GM21526 (cell line): Measurements from ENCODE around the gene MEMO1.
"Not testable (repeated sequence)": the region's sequence is repeated elsewhere in the genome, so short reads cannot be mapped to it uniquely, and the experiment has no call there.

Experiments used
- ATAC-seq: cut with Tn5 transposase; IDR thresholded peaks from one replicate; pipeline ENCODE4 v1.9.1; 2021; ENCODE audit warnings: moderate library complexity; ENCODE audit not compliant: unreplicated experiment, low FRiP score

The MEMO1 gene

DNA sequence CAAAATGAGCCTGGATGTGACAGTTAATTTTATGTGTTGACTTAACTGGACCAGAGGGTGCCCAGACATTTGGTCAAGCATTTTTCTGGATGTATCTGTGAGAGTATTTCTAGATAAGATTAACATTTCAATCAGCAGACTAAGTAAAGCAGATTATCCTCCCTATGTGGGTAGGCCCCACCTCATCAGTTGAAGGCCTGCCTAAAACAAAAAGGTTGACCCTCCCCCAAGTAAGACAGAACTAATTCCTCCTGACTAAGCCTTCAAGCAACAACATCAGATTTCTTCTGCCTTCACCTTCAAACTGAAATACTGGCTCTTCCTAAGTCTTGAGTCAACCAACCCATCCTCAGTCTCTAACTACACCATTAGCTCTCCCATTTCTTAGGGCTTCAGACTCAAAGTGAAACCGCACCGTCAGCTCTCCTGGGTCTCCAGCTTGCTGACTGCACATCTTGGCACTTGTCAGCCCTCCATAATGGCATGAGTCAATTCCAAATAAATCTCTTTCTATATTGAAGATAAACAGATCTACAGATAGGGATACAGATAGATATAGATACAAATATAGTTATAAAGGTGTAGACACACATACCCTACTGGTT is 47.9 kb downstream of the MEMO1 start:
- ATAC-seq: no peak

DNA sequence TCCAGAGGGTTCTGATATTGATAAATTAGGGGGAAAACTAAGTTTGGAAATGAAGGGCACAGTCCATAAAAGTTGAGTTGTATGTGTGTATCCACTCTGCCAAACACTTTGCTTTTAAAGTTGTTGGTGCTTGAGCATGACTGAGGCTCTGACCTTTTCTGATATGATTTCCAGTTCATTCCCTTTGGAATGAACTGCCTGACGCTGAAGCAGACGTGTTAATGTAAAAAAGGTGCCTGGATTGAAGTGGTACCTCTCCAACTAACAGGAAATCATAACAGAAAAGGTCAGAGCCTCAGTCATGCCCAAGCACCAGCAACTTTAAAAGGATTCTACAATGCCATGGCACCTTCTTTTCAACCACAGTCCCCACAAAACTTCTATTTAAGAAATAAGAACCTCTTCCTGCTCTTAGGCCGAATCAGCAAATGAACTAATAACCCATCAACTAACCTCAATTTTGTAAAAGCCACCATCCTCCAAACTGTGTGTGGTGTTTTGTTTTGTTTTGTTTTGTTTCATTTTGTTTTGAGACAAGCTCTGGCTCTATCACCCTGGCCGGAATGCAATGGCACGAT is 52.6 kb downstream of the MEMO1 start:
- ATAC-seq: no peak

DNA sequence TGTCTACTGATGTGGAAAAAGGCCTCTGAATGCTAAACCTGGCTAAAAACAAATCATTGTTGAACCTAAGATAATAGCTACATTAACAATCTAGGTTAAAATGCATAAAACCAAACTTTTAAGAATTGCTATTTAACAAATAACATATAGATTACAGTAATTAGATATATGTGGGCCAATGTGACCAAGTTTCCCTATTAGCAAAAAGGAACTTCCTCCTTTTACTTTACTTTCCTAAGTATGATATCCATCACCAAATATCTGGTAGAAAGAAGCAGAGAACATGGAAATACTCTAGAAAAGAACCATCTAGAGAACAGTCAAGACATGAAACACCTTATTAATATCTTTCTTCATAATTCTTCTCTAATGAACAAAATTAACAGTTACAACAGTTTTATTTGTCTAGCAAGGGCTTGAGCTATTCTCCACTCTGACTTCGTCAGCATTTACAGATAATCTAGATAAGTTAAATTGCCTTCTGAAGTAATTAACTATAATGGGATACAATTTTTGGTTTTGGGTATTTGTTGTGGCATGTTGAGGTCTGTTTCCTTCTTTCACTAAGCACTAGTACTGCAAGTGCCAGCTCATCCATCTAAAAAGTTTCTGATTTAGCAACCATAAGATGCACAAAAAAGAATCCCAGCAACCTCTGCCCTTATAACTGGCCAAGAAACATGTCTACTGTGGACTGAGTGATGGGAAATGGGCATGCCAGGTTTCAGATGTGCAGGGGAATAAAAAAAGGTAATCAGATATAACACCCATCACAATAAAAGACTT is 53.3 kb downstream of the MEMO1 start:
- peak; percentile 19 for ATAC-seq

DNA sequence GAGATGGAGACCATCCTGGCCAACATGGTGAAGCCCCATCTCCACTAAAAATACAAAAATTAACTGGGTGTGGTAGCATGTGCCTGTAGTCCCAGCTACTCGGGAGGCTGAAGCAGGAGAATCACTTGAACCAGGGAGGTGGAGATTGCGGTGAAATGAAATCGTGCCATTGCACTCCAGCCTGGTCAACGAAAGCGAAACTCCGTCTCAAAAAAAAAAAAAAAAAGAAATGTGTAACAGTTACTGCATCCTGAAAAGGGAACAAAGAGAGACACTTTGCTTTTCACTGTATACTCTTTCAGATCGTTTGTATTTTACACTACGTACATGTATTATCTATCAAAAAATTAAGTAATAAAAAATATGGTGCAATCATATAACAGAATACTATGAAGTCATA is 53.9 kb downstream of the MEMO1 start:
- peak; percentile 55 for ATAC-seq

DNA sequence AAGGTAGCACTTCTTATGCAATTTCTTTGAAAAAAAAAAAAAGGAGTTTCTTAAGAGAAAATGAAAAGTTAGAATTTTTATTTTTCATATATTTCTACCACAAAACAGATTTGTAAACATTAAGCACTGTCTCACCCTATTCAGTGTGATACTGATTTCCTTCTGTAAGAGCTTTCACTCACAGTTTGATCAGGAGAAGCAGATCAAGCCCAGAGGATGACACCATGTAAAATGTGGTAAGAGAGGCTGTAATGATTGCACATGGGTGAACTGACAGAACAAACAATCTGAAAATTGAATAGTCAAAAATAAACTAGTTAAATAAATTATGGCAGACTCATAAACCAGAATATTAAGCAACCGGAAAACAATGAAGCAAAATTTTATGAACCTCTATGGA is 54.5 kb downstream of the MEMO1 start:
- no peak for ATAC-seq

DNA sequence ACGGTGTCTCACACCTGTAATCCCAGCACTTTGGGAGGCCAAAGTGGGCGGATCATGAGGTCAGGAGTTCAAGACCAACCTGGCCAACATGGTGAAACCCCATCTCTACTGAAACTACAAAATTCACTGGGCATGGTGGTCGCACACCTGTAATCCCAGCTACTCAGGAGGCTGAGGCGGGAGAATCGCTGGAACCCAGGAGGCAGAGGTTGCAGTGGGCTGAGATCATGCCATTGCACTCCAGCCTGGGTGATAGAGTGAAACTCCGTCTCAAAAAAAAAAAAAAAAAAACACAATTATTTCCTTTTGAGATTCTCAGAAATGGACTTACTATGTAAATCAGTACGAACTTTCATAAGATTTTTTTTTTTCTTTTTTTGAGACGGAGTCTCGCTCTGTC is 57.7 kb downstream of the MEMO1 start:
- not testable (repeated sequence) for ATAC-seq

DNA sequence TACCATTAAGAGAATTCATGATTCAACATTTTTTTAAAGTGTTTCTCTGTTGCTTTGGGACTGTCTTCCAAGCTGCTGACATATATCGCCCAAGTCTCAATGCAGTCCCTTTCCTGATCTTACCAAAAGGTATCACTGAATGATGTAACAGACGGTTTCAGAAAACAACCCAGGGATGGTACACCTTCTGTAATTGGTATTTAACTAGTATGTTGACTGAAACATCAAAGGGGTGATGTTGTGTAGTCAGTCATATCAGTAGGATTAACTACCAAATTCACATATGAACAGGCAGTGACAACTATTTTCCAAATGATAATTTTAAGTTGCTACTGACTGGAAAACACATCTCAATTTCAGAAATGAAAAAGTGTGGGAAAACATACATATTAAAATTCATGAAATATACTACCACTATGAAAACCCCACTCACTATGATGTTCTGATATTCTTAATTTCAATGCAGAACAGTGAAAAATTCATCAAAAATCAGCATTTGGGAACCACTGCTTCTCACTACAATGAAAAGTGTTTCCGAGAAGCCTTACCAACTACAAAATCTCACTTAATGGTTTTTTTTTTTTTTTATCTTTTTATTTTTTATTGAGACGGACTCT is 59.8 kb downstream of the MEMO1 start:
- no peak for ATAC-seq

DNA sequence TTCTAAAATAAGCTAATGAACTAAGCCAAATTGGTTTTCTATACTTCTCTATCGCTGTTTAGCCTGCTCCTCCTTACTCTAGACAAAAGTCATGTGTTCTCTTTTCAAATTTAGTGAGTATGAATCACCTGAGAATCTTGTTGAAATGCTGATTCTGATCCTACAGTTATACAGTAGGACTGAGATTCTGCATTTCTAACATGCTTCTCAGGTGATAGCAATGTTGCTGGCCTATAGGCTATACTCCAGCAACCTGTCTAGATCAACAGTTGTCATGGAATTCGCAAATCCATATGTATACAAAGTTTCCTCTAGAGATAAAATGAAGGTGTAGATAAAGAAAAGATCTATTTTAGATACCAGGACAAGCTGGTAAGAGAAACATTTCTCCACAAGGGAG is 62.9 kb downstream of the MEMO1 start:
- ATAC-seq: no peak

DNA sequence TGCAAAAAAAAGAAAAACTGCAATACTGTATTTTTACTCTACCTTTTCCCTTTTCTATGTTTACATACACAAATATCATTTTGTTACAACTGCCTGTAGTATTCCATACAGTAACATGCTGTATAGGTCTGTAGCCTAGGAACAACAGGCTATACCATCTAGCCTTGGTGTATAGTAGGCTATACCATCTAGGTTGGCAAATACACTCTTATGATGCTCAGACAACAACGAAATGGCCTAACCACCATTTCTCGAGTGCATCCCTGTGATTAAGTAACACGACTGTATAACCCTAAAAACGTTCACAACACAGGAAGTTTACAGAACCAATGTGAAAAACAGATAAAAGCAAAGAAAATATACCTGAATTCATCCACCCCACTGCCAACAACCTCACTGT is 64.0 kb downstream of the MEMO1 start:
- ATAC-seq: no peak

DNA sequence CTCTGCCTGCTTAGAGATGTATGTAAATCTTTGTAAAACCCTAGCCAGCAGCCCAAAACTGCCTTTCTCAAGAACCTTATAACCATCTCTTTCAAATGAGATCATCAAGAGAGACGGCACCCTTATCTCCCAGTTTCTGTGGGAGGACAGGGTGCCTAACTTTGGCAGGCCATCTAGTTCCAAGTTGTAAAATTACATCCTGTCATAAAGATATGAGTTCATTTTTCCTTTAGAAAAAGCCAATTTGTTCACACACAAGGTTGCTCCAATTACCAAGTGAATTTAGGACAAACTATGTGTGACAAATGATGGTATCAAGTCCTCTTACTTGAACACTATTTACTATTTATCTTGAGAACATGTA is 65.3 kb downstream of the MEMO1 start:
- no peak for ATAC-seq

DNA sequence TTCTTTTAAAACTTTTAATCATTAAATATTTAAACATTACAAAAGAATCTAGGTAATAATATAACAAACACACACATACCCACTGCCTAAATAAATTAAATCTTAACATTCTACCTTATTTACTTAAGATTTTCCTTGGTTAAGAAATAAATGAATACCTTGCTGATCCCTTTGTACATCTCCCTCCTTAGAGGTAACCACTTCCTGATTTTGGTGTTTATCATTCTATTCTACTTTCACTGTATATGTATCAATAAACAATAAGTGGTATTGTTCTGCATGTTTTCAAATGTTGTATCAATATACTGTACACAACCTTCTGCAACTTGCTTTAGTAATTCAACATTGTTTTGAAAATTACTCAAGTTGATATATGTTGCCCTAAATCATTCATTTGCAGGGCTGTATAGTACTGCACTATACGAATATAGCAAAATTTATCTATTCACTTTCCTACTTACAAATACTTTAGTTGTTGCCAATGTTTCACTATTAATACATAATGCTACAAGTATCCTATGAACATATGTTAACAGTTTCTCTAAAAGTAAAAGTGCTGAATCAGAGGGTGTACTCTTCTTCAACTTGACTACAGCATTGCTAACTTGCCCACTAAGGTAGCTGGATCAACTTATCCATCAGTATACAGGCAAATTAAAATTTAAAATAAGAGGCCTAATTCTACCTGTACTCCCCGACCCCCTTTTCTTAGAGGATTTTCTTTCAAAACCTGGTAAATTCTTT is 65.8 kb downstream of the MEMO1 start:
- ATAC-seq: no peak

DNA sequence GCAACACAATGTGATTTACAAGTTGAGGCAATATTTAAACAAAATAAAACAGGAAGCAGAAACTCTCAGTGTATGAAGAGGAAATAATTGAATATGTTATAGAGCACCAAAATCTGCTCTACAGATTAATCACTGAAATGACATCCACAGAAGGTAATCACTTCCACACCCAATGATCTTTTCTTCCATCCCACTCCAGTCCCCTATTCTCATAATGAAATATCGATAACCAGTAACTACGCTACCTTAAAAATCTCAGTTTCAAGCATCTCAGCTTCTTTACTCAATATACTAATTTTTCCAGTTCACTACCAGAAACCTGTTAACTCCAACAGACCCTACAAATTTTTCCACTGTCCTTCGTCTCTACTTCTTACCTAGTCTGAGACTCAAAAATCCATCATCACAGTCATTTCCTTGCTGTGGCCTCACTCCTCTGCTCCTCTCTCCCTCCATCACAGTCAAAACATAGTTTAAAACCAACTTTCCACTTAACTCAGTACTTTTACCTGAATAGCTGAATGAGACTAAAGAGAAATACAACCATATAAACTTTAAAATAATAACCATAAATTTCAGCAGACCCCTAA is 67.1 kb downstream of the MEMO1 start:
- no peak for ATAC-seq

DNA sequence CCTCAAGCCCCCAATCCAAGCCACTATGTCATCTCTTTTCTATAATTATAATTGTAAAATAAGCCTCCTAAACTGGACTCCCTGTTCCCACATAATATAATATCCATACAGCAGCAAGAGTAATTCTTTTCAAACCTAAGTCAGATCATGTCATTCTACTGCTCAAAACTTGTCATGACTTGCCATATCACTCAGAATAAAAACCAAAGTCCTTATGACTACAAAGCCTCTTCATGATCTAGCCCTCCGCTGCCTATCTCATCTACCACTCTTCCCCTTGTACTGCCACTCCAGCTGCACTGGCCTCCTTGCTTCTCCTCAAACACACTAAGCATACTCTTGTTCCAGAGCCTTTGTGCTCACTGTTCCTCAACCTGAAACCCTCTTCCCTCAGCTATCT is 69.9 kb downstream of the MEMO1 start:
- ATAC-seq: no peak

DNA sequence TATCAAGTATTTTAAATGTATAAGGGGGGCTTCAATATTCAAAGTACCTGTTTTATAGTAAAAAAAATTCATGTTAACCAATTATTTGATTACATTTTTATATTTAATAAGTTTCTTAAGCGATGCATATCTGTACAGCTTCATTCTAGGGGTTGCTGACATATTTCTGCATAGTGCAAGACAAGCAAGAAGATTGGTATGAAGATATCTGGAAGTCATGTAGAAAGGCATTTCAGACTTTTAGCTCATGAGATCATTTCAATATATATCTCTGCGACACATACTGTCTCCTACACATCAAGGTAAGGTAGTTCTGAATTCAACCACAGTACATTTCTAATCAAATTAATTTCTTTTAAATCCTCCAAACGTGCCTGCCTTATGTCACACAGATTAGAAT is 73.1 kb downstream of the MEMO1 start:
- no peak for ATAC-seq

DNA sequence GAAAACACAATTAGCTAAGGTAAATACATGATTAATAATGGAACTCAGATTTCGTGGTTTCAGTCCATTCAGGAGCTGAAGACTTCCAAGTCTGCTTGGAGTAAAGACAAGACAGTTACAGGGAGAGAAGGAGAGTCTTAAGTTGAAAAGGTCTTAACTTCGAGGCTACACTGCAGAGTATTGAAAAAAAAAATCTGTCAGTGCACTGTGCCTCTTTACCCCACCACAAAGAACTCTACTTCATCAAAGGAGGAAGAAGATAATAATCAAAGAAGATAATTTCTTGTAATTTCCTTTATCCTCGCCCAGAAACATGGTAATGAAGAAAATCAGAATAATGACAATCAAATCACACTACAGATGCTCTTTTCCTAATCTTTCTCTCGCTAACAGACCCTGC is 75.4 kb downstream of the MEMO1 start:
- ATAC-seq: no peak

DNA sequence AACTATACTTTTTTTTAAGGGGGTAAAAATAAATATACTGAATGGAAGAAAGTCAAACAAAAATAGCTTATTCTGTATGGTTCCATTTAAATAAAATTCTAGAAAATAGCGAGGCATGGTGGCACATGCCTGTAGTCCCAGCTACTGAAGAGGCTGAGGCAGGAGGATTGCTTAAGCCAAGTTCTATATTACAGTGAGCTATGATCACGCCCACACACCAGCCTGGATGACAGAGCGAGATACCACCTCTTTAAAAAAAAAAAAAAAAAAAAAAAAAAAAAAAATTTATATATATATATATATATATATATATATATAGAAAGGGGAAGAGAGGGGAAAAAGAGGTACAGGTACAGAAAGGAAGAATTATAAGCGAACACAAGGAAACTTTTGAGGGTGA is 77.7 kb downstream of the MEMO1 start:
- ATAC-seq: no peak

DNA sequence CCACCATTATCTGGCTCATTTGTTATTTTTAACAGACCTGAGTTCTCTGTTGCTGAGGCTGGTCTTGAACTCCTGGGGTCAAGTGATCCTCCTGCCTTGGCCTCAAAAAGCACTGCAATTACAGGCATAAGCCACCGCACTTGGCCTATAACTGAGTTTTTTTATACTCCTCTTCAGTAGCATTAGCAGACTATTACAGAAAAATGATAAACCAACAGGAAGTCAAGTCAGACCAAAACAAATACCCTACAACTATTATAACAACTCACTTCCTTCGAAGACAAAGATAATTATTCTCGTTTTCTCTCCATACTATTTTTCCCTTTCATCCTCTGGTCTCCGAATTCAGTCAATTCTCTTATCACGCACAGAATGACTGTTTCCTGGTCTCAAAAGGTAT is 78.2 kb downstream of the MEMO1 start:
- ATAC-seq: no peak

DNA sequence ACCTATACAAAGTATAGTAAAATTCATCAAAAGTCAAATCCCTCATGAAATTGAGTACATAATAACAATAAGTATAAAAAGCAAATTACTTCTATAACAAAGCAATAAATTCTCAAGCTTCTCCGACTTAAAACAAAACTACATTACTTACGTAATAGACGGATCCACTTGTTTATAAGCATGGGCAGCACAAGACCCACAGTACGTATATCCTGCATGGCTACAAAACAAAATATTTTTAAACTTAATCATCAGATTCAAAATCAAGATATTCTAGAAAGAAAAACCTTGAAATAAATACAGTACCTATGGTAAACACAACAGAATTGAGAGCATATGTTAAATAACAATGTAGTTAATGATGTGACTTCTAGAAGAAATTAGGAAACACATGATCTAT is 78.9 kb downstream of the MEMO1 start:
- no peak for ATAC-seq

DNA sequence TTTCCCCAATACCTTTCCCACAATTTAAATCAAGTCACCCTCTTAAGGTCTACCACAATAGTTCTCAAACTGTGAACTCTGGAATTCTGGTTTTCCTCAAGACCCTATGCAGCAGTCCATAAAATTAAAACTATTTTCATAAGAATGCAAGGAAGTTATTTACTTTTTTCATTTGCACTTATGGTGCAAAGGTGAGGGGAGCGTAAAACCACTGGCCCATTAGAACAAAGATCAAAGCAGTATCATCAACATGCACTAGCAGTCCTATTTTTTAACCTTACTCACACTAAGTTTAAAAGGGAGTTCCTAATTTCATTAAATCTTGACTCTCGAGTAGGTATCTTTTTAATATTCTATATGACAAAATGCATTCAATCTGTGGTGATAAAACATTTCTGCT is 85.3 kb downstream of the MEMO1 start:
- ATAC-seq: no peak

DNA sequence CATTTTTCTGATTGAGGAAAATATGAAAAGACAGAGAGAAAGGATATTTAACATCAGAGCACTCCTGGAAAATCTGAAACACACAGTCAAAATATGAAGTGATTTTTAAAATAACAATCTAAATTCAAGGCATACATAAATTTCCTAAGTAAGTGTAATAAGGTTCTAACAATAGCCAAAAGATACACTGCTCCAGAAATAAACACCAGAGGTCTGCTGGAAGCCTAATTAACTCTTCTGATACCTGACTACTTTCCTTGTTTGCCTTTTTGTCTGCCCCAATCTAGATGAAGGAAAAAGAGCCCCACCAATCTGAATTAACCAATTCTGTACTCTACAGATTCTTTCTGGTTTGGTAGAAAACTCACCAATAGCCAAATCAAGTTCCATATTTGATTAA is 87.1 kb downstream of the MEMO1 start:
- no peak for ATAC-seq
